K562 (cell line): ENCODE results near the gene TMEM187. TPM values are rescaled to one million over a fixed set of nuclear protein-coding genes. Genes with fewer than 3 reads are reported as not detected.

Experiments
- BRD4 ChIP-seq: fragments of 200-600 bp; sonication (generic); IDR thresholded peaks from 2 replicates; pipeline ENCODE4 v1.6.1; 2017; ENCODE audit warnings: inconsistent platforms
- CBFB ChIP-seq: sonication (generic); formaldehyde crosslinking; IDR thresholded peaks from 2 replicates; pipeline ENCODE4 v1.4.0; 2020; ENCODE audit warnings: mild to moderate bottlenecking, missing genetic modification reagents
- ELF1 ChIP-seq: fragments of 200-800 bp; sonication (Bioruptor generic); IDR thresholded peaks from 2 replicates; pipeline ENCODE4 v1.6.1; 2016; ENCODE audit warnings: missing genetic modification characterization, missing compliant biosample characterization
- POLR2A ChIP-seq: fragments of 450-650 bp; conservative IDR thresholded peaks from 2 replicates; pipeline ENCODE4 v1.6.1; 2016
- RFX7 ChIP-seq: fragments of 250-450 bp; sonication (Bioruptor Pico); IDR thresholded peaks from 2 replicates; pipeline ENCODE4 v1.5.1; 2021; ENCODE audit warnings: mild to moderate bottlenecking
- SMAD1 ChIP-seq: fragments of 150-350 bp; IDR thresholded peaks from 2 replicates; pipeline ENCODE4 v1.6.1; 2014; ENCODE audit warnings: low read length, low read depth; ENCODE audit not compliant: partially characterized antibody
- TAF1 ChIP-seq: IDR thresholded peaks from 2 replicates; pipeline ENCODE4 v1.6.1; 2011; ENCODE audit warnings: mild to moderate bottlenecking, low read length, moderate library complexity; ENCODE audit not compliant: insufficient read depth, control insufficient read depth, severe bottlenecking; ENCODE audit errors: extremely low read depth
- ZNF140 ChIP-seq: fragments of 250-450 bp; sonication (Bioruptor Pico); IDR thresholded peaks from 2 replicates; pipeline ENCODE4 v1.8.0; 2021; ENCODE audit warnings: moderate library complexity, mild to moderate bottlenecking, inconsistent platforms
- polyA plus RNA-seq, 8 experiments: library from polyadenylated mRNA; depleted of rRNA in 4 of 8; stranded (reverse) in 5 of 8; unstranded in 3 of 8; fragments of >200 nt; fragmentation: Nextera tagmentation in 2 of 8; fragmentation: Illumina TruSeq in 1 of 8; extraction: Ambion mirVana in 2 of 8; extraction: Trizol in 1 of 8; gene quantifications; 2 replicates each; pipeline versions ENCODE4 v1.2.1 to v1.2.3, GENCODE V29; 2011 to 2014; ENCODE audit warnings: inconsistent platforms in 1 of 8, missing spikeins in 1 of 8
- total RNA-seq, 7 experiments: library from RNA; depleted of rRNA in 6 of 7; stranded (reverse); fragments of >200 nt in 6 of 7; fragmentation: Illumina TruSeq in 2 of 7; extraction: Trizol in 2 of 7; gene quantifications; 2 replicates each; pipeline versions ENCODE4 v1.2.1 to v1.2.3, GENCODE V29; 2011 to 2021; ENCODE audit warnings: low replicate concordance in 1 of 7
- TF ChIP-seq, protein P1 (sequence below), 2 experiments: IDR thresholded peaks; 2 replicates each; pipeline ENCODE4 v1.6.1; 2011; ENCODE audit warnings: borderline replicate concordance in 1 of 2, control low read depth in 1 of 2, low read depth in 1 of 2, low read length in 1 of 2, mild to moderate bottlenecking in 1 of 2, mixed read lengths in 1 of 2, moderate library complexity in 1 of 2; ENCODE audit not compliant: insufficient read depth in 1 of 2, insufficient read length in 1 of 2, poor library complexity in 1 of 2, severe bottlenecking in 1 of 2; ENCODE audit errors: extremely low read depth in 1 of 2
- TF ChIP-seq, protein P2 (sequence below): fragments of 450-650 bp; IDR thresholded peaks from 2 replicates; pipeline ENCODE4 v1.6.1; 2016; ENCODE audit warnings: low read depth

Gene TMEM187
- total and polyA plus RNA-seq, 9 of the 15 experiments (the other 6 are each of a cell fraction or from before 2014, with no cell fraction given), result 0.13 to 6.4 (median 1.6) TPM

DNA sequence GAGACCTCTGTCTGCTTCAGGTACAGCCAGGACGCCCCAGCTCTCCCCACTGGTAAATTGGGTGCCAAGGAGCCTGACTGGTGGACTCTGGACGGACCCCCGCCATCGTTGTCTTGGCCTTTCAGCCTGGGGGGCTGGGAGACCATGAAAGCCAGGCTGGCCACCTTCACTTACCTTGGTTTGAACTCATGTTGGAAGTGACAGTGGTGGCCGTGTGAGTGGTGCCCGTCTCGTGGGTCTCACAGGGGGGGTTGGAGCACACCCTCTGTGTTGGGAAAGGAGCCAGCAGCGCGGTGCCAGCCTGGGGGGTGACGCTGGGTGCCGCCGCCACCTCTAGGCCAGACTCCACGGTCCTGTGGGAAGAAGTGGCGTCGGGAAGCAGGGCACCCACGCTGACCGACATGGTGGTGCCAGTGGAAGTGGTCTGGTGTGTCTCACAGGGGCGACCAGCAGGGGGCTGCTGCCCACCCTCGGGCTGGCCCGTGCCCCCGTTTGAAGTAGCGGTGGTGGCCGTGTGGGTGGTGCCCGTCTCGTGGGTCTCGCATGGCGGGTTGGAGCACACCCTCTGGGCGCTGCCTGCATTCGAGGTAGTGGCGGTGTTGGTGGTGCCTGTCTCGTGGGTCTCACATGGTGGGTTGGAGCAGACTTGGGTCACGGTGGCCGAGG, 18.5 kb upstream of the TMEM187 start (continued):
- TF ChIP-seq CBFB (CRISPR knock-in tag) (no peak), ELF1 (tag) (no peak), POLR2A (0 out of 2 replicates have a peak, but pooled peaks have one; percentile 5), BRD4 (no peak), SMAD1 (no peak), RFX7 (CRISPR knock-in tag) (no peak), ZNF140 (no peak), TAF1 (no peak)
- TF ChIP-seq, protein P1, sequence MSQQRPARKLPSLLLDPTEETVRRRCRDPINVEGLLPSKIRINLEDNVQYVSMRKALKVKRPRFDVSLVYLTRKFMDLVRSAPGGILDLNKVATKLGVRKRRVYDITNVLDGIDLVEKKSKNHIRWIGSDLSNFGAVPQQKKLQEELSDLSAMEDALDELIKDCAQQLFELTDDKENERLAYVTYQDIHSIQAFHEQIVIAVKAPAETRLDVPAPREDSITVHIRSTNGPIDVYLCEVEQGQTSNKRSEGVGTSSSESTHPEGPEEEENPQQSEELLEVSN (IDR thresholded peaks at IDR 0.05; ENCODE audit: borderline replicate concordance in 1 of 2, extremely low read depth in 1 of 2, insufficient read depth in 1 of 2, insufficient read length in 1 of 2, low read depth in 1 of 2, low read length in 1 of 2, poor library complexity in 1 of 2, severe bottlenecking in 1 of 2), result no peak
- TF ChIP-seq, protein P2, sequence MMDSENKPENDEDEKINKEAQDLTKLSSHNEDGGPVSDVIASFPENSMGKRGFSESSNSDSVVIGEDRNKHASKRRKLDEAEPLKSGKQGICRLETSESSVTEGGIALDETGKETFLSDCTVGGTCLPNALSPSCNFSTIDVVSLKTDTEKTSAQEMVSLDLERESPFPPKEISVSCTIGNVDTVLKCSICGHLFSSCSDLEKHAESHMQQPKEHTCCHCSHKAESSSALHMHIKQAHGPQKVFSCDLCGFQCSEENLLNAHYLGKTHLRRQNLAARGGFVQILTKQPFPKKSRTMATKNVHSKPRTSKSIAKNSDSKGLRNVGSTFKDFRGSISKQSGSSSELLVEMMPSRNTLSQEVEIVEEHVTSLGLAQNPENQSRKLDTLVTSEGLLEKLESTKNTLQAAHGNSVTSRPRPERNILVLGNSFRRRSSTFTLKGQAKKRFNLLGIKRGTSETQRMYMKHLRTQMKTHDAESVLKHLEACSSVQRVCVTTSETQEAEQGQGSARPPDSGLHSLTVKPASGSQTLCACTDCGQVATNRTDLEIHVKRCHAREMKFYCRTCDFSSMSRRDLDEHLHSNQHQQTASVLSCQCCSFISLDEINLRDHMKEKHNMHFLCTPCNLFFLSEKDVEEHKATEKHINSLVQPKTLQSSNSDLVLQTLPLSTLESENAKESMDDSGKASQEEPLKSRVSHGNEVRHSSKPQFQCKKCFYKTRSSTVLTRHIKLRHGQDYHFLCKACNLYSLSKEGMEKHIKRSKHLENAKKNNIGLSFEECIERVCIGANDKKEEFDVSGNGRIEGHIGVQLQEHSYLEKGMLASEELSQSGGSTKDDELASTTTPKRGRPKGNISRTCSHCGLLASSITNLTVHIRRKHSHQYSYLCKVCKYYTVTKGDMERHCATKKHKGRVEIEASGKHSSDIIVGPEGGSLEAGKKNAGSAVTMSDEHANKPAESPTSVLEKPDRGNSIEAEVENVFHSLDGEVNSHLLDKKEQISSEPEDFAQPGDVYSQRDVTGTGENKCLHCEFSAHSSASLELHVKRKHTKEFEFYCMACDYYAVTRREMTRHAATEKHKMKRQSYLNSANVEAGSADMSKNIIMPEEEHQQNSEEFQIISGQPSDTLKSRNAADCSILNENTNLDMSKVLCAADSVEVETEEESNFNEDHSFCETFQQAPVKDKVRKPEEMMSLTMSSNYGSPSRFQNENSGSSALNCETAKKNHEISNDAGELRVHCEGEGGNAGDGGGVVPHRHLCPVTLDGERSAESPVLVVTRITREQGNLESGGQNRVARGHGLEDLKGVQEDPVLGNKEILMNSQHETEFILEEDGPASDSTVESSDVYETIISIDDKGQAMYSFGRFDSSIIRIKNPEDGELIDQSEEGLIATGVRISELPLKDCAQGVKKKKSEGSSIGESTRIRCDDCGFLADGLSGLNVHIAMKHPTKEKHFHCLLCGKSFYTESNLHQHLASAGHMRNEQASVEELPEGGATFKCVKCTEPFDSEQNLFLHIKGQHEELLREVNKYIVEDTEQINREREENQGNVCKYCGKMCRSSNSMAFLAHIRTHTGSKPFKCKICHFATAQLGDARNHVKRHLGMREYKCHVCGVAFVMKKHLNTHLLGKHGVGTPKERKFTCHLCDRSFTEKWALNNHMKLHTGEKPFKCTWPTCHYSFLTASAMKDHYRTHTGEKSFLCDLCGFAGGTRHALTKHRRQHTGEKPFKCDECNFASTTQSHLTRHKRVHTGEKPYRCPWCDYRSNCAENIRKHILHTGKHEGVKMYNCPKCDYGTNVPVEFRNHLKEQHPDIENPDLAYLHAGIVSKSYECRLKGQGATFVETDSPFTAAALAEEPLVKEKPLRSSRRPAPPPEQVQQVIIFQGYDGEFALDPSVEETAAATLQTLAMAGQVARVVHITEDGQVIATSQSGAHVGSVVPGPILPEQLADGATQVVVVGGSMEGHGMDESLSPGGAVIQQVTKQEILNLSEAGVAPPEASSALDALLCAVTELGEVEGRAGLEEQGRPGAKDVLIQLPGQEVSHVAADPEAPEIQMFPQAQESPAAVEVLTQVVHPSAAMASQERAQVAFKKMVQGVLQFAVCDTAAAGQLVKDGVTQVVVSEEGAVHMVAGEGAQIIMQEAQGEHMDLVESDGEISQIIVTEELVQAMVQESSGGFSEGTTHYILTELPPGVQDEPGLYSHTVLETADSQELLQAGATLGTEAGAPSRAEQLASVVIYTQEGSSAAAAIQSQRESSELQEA, result no peak
